SU-DHL-6 (cell line): Measurements from ENCODE around the gene CACNA1C.

ENCODE experiments used
- CTCF ChIP-seq: fragments of 200-600 bp; sonication (generic); IDR thresholded peaks from one replicate; pipeline ENCODE4 v1.5.1; 2017; ENCODE audit warnings: antibody characterized with exemption, mild to moderate bottlenecking, low read length, moderate library complexity; ENCODE audit not compliant: insufficient read depth, poor library complexity, severe bottlenecking
- EZH2phosphoT487 ChIP-seq: fragments of 200-600 bp; sonication (generic), shearing (Covaris generic); conservative IDR thresholded peaks from 2 replicates; pipeline ENCODE4 v1.6.1; 2018; ENCODE audit warnings: mild to moderate bottlenecking, antibody characterized with exemption, low read length, moderate library complexity, mixed read lengths

GRCh38 chr12:2541631-2542204 is 488.9 kb downstream of the CACNA1C start:
- TF ChIP-seq CTCF (no peak), EZH2phosphoT487 (no peak)
